Breast epithelium (tissue), 4 donors: Measurements from ENCODE around the gene CEACAM5. TPM values are rescaled to one million over a fixed set of nuclear protein-coding genes. Genes with fewer than 3 reads are reported as not detected.

ENCODE experiments used
- DNase-seq, 2 donors: peaks; one replicate each; pipeline ENCODE4 v3.0.0-alpha.2; 2019; ENCODE audit warnings: low spot score in 2 of 2
- H3K27ac ChIP-seq, 2 donors: fragments of 200-600 bp; sonication (generic) in 1 of 2; one replicate each; pipeline ENCODE4 v1.5.1; 2016 to 2019; ENCODE audit warnings: mild to moderate bottlenecking in 1 of 2
- H3K27me3 ChIP-seq, 2 donors: fragments of 200-600 bp; sonication (generic) in 1 of 2; one replicate each; pipeline versions ENCODE4 v1.5.1 to v1.6.0; 2017 to 2019; ENCODE audit warnings: control low read depth in 1 of 2, mild to moderate bottlenecking in 1 of 2
- H3K36me3 ChIP-seq: fragments of 200-600 bp; one replicate; pipeline ENCODE4 v1.5.1; 2019
- H3K4me1 ChIP-seq, 2 donors: fragments of 200-600 bp; sonication (generic); one replicate each; pipeline ENCODE4 v1.5.1; 2016 to 2019; ENCODE audit warnings: control low read depth in 1 of 2
- H3K4me3 ChIP-seq, 3 donors: fragments of 200-600 bp; sonication (generic); 1 replicate in 2 of 3; 2 replicates in 1 of 3; pipeline ENCODE4 v1.5.1; 2016 to 2019; ENCODE audit warnings: mild to moderate bottlenecking in 3 of 3, moderate library complexity in 2 of 3
- H3K9me3 ChIP-seq, 2 donors: fragments of 200-600 bp; sonication (generic) in 1 of 2; one replicate each; pipeline ENCODE4 v1.5.1; 2016 to 2019; ENCODE audit warnings: control low read depth in 1 of 2
- CTCF ChIP-seq, 3 donors: fragments of 450-650 bp; IDR thresholded peaks; one replicate each; pipeline ENCODE4 v1.5.1; 2016 to 2017; ENCODE audit warnings: antibody characterized with exemption in 3 of 3, mild to moderate bottlenecking in 3 of 3, moderate library complexity in 3 of 3
- POLR2A ChIP-seq: fragments of 450-650 bp; IDR thresholded peaks from one replicate; pipeline ENCODE4 v1.6.1; 2016; ENCODE audit warnings: antibody characterized with exemption, mild to moderate bottlenecking, moderate library complexity
- POLR2AphosphoS5 ChIP-seq, 3 donors: sonication (generic); formaldehyde crosslinking; IDR thresholded peaks; one replicate each; pipeline ENCODE4 v1.6.1; 2017; ENCODE audit warnings: antibody characterized with exemption in 3 of 3
- intact Hi-C: fragments of 100-400 bp; cut with DNase I; formaldehyde crosslinking; loops from one replicate; pipeline ENCODE4 v1.15.1; 2023; ENCODE audit warnings: low total_unique reads
- total RNA-seq, 3 donors: library from RNA; depleted of rRNA; stranded (reverse); fragments of >200 nt; gene quantifications; one replicate each; pipeline ENCODE4 v1.1.0, GENCODE V29; 2016

The CEACAM5 gene
- total RNA-seq, 3 donors from 2014 or later: 27.2 TPM; not detected in 2

GRCh38 chr19:41690801-41691065 lies 17.7 kb upstream of the CEACAM5 start:
- intact Hi-C loops: no loop called here
- no peaks in the 10 kb centered on the region for H3K36me3 ChIP-seq
- DNase-seq: no peak
- no peak overlapping the region for H3K27ac ChIP-seq
- H3K4me1 ChIP-seq: no peaks in the 10 kb centered on the region
- H3K27me3 ChIP-seq: peaks cover 0 to 9% of the 10 kb centered on the region in 2 donors
- TF ChIP-seq POLR2AphosphoS5 (IDR thresholded peaks at IDR 0.05) (no peak), CTCF (IDR thresholded peaks at IDR 0.05) (no peak), POLR2A (no peak)
- peaks cover 10 to 11% of the 10 kb centered on the region in 2 donors for H3K9me3 ChIP-seq
- H3K4me3 ChIP-seq: no peak overlapping the region

GRCh38 chr19:41691268-41691970 lies 17.0 kb upstream of the CEACAM5 start:
- intact Hi-C loops: no loop called here
- H3K4me1 ChIP-seq: no peaks in the 10 kb centered on the region
- TF ChIP-seq POLR2A (no peak), CTCF (IDR thresholded peaks at IDR 0.05) (peak in 1 of 3 donors; percentile 28), POLR2AphosphoS5 (IDR thresholded peaks at IDR 0.05) (no peak)
- no peaks in the 10 kb centered on the region for H3K36me3 ChIP-seq
- peaks cover 0 to 16% of the 10 kb centered on the region in 2 donors for H3K27me3 ChIP-seq
- no peak overlapping the region for H3K27ac ChIP-seq
- H3K4me3 ChIP-seq: no peak overlapping the region
- H3K9me3 ChIP-seq: peaks cover 10 to 11% of the 10 kb centered on the region in 2 donors
- DNase-seq: no peak

GRCh38 chr19:41694196-41694595 lies 14.2 kb upstream of the CEACAM5 start:
- Histone ChIP-seq H3K27me3 (peaks cover 0 to 18% of the 10 kb centered on the region in 2 donors), H3K36me3 (no peaks in the 10 kb centered on the region), H3K27ac (no peak overlapping the region), H3K4me3 (no peak overlapping the region), H3K9me3 (peaks cover 10 to 11% of the 10 kb centered on the region in 2 donors), H3K4me1 (no peaks in the 10 kb centered on the region)
- no peak for DNase-seq
- TF ChIP-seq POLR2A (no peak), CTCF (IDR thresholded peaks at IDR 0.05) (no peak), POLR2AphosphoS5 (IDR thresholded peaks at IDR 0.05) (no peak)
- intact Hi-C loops: no loop called here

GRCh38 chr19:41694831-41695635 lies 13.4 kb upstream of the CEACAM5 start:
- H3K36me3 ChIP-seq: no peaks in the 10 kb centered on the region
- no peak overlapping the region for H3K4me3 ChIP-seq
- H3K27ac ChIP-seq: no peak overlapping the region
- TF ChIP-seq POLR2AphosphoS5 (IDR thresholded peaks at IDR 0.05) (no peak), POLR2A (no peak), CTCF (IDR thresholded peaks at IDR 0.05) (no peak)
- no peaks in the 10 kb centered on the region for H3K4me1 ChIP-seq
- intact Hi-C loops: loop anchor here (1.0 kb wide), 1 partner anchor 21 kb away; no protein-coding TSS in a partner anchor
- no peak for DNase-seq
- H3K9me3 ChIP-seq: peaks cover 10 to 11% of the 10 kb centered on the region in 2 donors
- H3K27me3 ChIP-seq: peaks cover 0 to 26% of the 10 kb centered on the region in 2 donors

GRCh38 chr19:41695745-41696144 lies 12.7 kb upstream of the CEACAM5 start:
- no peak for DNase-seq
- intact Hi-C loops: loop anchor here (1.0 kb wide), 1 partner anchor 21 kb away; no protein-coding TSS in a partner anchor
- H3K27me3 ChIP-seq: peaks cover 0 to 30% of the 10 kb centered on the region in 2 donors
- no peak overlapping the region for H3K4me3 ChIP-seq
- TF ChIP-seq POLR2A (no peak), CTCF (IDR thresholded peaks at IDR 0.05) (no peak), POLR2AphosphoS5 (IDR thresholded peaks at IDR 0.05) (no peak)
- H3K9me3 ChIP-seq: peaks cover 10 to 11% of the 10 kb centered on the region in 2 donors
- no peaks in the 10 kb centered on the region for H3K4me1 ChIP-seq
- H3K36me3 ChIP-seq: no peaks in the 10 kb centered on the region
- H3K27ac ChIP-seq: no peak overlapping the region
